Liver (tissue), 2 donors: ENCODE data around the gene GALC.

Experiments
- REST ChIP-seq: IDR thresholded peaks from 2 replicates; pipeline ENCODE4 v1.6.1; 2016; ENCODE audit warnings: antibody characterized with exemption, mild to moderate bottlenecking
- TF ChIP-seq, protein P1 (sequence below): fragments of 150-350 bp; IDR thresholded peaks from 2 replicates; pipeline ENCODE4 v1.5.1; 2017; ENCODE audit warnings: improper control_type of control experiment, low read depth, low read length; ENCODE audit not compliant: missing input control
- donor health status: healthy.

DNA sequence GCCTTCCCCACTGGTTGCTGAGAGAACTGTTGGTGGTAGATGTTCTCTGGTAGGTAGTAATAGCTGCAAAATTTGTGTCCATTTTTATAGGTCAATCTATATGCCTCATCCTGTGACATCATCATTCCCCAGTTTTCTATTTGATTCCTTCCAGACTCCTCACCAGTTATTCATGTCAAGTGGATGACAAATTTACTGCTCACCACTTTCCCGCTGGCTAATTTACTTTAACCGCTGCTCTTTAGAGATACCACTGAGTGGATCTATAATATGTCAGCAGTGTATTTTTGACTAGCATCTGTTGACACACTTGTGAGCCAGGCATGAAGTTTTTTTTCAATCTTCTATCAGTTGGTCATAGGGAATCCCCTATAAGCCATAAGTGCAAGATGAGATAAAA lies 36.5 kb upstream of the GALC start:
- no peak for TF ChIP-seq REST
- TF ChIP-seq, protein P1, sequence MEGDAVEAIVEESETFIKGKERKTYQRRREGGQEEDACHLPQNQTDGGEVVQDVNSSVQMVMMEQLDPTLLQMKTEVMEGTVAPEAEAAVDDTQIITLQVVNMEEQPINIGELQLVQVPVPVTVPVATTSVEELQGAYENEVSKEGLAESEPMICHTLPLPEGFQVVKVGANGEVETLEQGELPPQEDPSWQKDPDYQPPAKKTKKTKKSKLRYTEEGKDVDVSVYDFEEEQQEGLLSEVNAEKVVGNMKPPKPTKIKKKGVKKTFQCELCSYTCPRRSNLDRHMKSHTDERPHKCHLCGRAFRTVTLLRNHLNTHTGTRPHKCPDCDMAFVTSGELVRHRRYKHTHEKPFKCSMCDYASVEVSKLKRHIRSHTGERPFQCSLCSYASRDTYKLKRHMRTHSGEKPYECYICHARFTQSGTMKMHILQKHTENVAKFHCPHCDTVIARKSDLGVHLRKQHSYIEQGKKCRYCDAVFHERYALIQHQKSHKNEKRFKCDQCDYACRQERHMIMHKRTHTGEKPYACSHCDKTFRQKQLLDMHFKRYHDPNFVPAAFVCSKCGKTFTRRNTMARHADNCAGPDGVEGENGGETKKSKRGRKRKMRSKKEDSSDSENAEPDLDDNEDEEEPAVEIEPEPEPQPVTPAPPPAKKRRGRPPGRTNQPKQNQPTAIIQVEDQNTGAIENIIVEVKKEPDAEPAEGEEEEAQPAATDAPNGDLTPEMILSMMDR, result no peak
